Stimulated activated CD8-positive, alpha-beta memory T cell treated with anti-CD3 and anti-CD28 coated beads, Interleukin-15, amount 100 ng/mL, for 24 hours (primary cell): Measurements from ENCODE around the gene MEAK7.
A peak's percentile ranks its signal among the peaks of the same experiment; 100 is the strongest.

Experiments
- DNase-seq: peaks from one replicate; pipeline ENCODE4 v3.0.0-alpha.2; 2020; ENCODE audit warnings: low read depth

MEAK7 gene

DNA sequence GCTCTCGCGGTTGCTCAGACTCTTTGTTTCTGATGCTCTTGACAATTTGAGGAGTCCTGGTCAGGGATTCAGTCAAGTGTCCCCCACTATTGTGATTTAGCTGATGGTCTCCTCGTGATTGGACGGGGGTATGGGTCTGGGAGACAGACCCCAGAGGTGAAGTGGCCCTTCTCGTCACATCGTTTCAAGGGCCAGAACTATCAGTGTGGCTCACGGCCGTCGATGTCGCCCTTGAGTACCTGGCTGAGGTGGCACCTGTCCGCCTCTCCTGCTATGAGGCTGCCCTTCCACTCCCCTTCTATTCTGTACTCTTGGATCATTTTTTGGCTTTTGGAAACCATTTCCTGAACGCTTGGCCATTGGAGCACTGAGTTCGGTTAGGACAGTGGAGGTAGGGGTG, 7.4 kb upstream of the MEAK7 start:
- DNase-seq, result no peak

DNA sequence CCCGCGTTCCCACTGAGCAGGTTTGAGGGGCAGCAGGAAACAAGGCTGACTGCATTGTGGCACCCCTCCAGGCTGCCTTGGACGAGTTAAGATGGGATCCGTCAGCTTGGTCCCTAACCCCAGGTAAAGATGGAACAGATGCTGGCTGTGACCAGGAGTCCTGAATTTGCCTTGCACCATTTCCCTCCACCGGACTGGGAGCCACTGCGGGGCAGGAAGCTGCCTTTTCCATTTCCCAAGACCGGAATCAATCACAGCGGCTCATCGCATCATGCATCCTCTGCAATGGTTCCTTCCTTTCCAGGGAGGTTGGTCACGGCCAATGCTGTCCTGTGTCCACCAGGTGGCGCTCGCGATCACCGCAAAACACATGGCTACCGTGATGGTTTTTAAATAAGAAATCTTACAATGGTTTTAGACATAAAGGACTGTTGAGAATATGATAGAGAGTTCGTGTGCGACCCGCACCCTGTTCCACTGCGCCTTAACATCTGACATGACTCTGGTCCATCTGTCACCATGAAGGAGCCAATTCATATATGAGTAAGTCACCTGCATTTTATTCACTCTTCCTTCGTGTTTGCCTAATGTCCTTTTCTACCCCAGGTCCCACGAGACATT, 6.8 kb upstream of the MEAK7 start:
- DNase-seq, result peak; percentile 68

DNA sequence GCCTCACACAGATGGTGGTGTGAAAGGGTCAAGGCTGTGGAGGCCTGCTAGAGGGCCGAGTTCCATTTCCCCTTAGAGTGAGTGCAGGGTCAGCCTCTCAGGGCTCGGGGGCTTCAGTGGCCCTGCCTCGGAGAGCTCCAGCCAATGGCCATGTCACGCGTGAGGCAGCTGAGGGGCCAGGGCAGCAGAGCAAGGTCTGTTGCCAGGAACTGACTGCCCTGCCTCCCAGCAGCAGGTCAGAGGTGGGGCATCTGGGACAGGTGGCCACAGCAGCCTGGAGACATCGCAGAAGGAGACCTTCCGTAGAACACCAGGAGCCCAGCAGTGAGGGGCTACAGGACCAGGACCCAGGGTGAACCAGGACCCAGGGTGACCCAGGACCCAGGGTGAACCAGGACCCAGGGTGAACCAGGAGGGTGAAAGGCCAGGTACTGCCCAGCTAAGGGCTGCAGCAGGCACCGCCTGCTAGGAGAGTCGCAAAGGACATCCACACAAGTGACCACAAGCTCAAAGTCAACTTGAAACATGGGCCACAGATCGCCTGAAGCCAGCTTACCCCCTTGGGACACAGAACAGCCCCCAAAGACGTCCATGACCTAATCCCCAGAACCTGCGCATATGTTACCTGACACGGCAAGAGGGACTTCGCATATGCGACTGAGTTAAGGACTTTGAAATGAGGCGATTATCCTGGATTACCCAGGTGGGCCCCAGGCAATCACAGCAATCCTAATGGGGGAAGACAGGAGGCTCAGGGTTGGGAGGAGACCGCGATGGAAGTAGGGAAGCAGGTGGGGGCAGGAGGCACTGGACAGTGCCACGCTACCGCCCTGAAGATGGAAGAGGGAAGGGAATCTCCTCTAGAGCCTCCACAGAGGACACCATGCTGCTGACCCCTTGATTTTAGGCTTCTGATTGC, 4.8 kb upstream of the MEAK7 start:
- DNase-seq, result no peak

DNA sequence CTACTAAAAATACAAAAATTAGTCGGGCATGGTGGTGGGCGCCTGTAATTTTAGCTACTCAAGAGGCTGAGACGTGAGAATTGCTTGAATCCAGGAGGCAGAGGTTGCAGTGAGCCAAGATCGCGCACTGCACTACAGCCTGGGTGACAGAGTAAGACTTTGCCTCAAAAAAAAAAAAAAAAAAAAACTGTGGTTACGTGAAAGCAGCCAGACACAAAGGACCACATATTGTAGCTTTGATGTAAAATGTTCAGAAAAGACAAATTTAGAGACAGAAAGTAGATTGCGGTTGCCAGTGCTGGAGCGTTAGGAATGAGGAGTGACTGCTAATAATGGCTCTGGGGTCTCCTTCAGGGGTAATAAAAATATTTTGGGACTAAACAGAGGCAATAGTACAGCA, 4.0 kb upstream of the MEAK7 start:
- no peak for DNase-seq

DNA sequence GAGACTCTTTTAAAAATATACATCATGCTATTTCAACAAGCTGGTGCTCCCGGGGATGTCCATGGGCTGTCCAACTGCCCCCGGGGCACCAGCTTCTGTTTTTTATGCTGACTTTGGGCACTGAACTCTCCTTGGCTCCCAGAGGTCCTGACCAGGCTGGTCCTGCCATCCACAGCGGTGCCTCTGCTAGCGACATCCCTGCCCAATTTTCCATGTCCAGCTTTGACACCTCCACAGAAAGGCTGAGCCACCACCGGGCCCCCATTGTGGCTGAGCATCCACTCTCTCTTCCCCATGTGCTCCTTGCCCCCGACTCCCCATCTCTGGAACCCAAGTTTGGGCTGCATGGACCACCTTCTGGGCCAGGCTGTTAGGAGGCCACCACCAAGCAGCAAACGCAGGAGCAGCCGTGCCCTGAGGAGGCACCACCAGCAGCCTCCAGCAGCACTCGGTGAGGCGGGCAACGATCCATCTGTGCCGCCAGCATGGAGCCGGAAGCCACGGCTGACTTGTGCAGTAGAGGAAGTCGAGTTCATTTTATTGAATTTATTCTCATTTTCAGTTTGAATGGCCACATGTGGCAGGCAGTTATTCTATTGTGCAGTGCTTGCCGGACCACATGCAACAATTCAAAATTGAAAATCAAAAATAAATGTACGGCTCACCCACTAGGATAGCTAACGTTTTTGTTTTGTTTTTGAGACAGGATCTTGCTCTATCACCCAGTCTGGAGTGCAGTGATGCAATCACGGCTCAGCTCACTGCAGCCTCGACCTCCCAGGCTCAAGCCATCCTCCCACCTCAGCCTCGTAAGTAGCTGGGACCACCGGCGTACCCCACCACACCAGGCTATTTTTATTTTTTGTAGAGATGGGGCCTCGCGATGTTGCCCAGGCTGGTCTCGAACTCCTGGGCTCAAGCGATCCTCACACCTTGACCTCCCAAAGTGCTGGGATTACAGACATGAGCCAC, 2.8 kb upstream of the MEAK7 start:
- no peak for DNase-seq

DNA sequence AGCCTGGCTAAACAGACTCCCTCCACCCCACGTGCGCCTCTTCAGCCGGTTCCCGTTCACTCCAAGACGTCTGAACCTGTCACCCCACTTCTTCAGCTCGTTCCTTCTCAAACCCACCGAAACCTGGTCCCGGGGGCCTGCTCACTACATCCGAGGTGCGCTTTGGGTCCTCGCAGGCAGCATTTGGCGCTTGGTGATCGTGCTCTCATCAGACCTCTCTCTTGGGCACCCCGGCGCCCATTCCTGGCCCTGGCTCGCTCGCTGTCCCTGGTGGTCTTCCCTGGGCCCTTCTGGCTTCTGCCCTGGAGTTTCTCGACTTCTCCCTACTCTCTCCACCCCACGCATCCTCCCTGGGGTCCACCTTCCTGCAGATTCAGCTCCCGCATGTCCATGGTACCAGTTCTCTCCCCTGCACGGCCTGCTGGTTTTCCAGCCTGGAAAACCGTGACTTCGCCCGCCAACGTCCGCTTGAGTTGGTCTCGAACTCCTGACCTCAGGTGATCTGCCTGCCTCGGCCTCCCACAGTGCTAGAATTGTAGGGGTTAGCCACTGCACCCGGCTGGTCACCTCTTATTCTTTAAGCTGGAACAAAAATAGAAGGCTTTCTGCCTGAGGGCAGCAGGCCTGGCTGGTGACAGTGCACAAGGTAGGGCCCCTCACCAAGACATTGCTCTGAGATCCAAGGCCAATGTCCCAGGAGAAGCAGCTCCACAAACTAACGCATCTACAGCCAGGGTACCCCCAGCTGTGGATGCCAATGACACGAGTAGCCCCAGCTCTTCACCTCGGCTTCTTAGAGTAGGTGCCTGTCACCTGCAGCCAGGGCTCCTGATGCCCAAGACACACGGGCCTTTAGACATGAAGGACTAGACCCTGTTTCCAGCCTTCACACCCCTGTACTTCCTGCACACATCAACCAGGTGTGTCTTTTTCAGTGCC, 1.1 kb upstream of the MEAK7 start:
- DNase-seq, result no peak

DNA sequence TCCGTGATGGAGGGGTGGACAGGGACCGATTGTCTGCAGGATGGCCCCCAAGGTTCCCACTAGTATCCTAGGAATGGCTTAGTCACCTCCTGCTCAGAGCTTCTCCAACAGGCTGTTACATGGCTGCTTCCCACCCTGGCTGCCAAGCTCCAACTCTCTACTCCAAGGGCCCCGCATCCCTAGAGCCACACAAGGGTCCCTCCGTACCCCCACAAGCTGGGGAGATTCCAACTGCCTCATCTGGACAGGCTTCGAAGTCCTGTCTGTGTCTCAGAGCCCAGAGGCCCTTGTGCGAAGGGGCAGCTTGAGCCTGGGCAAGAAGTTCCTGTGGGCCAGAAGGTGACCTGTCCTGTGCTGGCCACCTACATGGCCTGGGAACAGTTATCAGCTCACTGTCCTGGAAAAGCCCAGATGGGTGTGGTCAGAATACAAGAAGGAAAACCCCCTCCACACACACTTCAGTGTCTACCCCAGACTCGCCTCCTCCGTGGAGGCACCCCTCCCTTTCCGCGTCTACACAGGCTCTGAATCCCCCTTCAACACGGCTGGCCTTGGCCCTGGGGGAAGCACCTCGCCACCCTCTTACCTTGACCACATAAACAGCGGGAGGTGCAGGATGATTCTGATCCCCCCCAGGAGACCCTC, 586 bp downstream of the MEAK7 start:
- DNase-seq, result no peak

DNA sequence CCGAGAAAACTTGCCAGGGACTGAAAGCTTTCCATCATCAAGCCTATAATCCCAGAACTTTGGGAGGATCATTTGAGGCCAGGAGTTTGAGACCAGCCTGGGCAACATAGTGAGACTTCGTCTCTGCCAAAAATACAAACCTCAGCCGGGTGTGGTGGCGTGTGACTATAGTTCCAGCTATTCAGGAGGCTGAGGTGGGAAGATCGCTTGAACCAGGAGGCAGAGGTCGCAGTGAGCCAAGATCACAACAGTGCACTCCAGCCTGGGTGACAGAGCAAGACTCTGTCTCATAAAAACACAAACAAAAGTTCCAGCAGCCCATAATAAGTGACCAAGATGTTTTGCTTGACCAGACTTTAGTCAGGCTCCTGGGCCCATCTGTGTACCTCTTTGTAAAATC, 1.9 kb downstream of the MEAK7 start:
- DNase-seq, result no peak

DNA sequence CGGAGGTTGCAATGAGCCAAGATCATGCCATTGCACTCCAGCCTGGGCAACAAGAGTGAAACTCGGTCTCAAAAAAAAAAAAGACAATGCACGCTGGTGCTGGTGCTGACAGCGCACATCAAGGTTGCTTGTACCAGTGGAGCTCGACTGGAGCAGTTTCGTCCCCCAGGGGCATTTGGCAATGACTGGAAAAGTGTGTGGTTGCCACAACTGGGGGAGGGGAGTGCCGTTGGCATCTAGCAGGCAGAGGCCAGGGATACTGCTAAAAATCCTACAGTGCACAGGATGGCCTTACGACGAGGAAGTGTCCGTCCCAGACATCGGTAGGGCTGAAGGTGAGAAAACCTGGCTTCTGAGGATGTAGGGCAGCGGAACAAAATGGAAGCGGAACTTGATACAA, 2.4 kb downstream of the MEAK7 start:
- no peak for DNase-seq

DNA sequence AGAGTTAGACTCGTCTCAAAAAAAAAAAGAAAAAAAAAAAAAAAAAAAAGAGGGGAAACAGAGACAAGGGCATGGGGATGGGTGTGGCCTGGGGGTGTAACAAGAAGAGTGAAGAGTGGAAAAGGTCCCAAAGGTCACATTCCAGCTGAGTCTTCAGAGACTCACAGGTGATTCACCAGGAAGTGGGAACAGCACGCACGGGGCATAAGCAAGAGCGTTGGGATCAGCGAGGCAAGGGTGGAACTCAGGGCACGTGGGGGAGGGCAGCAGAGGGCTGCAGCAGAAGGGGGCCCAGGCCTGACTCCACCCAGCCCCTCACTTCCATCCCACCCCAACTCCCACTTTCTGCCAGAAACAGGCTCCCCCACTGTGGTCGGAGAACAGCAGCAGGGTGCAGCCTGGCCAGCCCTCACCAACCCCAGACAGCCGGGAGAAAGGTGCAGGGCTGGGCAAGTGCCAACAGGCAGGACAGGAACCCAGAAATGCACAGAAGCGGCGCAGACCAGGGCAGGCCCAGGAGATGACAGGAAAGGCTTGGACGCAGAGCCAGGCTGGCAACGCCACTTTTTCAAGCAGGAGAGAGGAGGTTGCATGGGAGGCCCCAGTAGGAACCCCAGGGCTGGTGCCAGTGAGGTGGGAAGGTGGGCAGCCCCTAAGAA, 3.3 kb downstream of the MEAK7 start:
- no peak for DNase-seq

DNA sequence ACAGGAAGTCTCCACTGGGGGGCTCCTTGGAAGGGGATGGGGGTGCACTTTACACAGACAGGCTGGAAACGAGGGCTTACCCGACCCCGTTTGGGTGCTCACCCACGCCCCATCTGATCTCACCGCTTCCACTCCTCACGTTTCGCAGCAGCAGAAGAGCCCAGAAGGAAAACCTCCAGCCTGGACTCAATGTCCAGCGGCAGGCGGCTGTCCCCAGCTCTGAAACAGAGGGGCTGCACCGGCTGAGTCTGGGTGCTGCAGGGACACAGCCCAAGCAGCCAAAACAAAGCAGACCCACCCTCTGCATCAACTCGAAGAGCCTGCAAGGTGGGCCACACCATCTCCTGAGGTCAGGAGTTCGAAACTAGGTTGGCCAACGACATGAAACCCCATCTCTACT, 3.9 kb downstream of the MEAK7 start:
- DNase-seq, result no peak

DNA sequence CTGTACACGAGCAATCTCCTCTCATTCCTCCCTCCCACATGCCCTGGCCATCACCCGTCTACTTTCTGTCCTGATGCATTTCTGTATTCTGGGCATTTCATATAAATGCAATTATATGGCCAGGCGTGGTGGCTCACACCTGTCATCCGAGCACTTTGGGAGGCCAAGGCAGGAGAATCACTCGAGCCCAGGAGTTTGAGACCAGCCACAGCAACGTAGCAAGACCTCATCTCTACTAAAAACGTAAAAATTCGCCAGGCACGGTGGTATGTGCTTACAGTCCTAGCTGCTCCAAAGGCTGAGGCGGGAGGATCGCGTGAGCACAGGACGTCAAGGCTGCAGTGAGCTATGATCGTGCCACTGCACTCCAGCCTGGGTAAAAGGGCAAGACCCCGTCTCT, 4.8 kb downstream of the MEAK7 start:
- no peak for DNase-seq

DNA sequence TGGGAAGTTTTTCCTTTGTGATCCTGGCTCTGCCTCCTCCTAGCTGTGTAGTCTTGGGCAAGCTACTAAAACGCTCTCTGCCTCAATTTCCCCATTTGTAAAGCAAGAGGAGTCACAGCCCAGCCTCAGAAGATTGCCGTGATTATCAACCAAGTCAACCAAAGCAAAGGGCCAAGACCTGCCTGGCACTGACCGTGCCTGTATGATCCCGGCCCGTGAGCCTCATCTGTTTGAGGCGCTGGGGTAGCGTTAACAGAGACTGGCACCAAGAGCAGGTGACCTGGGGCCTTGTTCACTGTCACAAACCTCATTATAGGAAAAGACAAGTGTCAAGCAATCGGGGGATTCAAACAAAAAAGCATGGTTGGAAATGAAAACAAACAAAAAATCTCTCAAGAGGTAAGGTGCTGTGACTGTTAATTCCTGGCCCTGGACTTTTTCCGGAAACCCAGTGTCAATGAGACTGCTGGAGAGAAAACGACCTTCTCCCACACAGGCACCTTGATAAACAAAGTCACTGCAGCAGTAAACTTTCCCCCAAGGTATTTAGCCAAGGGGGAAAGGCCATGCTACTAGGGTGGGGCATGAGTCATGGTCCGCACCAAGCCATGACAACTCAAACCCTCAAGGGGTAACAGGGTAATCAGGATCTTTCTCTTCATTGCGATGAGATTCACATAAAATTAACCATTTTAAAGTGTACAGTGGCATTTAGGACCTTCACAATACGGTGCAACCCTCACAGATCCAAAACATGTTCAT, 5.4 kb downstream of the MEAK7 start:
- no peak for DNase-seq

DNA sequence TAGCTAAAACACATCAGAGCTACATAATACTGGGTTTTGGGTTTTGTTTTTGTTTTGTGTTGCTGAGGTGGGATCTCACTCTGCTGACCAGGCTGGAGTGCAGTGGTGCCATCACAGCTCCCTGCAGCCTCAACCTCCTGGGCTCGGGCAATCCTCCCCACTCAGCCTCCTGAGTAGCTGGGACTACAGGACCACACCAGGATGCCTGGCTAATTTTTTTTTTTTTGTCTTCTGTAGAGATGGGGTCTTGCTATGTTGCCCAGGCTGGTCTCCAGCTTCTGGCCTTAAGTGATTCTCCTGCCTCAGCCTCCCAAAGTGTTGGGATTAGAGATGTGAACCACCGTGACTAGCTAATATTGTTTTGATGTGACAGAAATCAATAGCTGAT, 6.2 kb downstream of the MEAK7 start:
- no peak for DNase-seq

DNA sequence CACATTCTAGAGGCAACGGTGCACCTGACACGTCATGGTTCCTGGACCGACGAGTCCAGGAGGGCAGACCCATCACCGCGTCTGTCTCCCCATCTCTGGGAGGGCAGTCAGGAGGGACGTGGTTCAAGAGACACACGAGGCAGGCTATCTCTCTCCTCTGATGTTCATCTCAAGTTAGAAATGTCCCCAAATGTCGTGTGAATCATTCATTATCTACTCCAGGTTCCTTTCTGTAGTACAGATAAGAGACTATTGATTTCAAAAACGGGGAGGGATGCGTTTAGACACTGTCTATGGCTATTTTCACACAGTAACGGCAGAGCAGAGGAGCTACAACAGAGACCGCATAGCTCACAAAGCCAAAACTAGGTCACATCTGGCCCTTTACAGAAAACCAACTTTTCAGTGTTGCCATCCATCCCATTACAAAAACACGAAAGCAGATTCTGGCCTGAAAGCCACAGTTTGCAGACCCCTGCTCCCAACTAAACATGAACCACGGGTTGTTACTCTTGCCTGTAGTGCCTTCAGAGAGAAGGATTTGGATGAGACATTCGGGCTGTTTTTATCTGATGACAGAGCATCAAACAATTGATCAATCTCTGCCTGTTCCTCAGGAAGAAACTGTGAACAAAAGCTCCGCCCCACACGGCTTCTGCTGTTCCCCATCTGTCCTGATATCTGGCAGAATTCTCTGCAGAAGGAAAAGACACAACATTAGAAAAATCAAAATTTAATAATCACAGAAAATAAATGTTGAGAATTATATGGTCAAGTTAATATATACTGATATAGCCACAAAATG, 6.8 kb downstream of the MEAK7 start:
- DNase-seq, result no peak

DNA sequence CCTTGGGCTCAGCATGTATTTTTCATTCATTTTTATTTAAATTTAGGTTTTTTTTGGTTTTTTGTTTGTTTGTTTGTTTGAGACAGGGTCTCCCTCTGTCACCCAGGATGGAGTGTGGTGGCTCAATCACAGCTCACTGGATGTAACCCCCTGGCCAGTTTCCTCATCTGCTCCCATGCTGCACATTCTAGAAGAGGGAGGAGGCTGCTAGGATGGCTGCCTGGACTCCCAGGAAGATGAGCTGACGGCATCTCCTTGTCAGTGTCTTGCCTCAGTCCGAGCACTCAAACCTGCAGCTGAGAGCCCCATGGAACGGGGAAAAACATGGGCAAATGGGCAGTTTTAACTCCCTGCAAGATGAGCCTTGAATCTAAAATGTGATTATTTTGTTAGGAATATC, 7.5 kb downstream of the MEAK7 start:
- DNase-seq, result no peak

DNA sequence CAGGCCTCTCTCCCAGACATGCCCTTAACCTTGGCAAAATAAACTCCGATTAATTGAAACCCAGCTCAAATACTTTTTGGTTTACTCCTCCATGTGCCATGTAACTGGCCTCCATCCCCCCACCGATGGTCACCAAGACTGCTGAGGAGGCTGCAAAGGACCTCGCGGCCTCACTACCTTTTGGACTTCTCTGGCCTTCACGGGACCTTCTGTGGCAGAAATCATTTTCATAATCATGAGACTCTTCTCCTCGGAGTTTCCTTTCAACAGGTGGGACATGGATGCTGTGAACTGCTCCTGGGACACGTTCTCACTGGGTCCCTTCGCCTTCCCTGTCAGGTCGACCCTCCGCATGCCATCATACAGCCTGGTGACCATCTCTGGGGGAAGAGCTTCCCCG, 9.0 kb downstream of the MEAK7 start:
- DNase-seq, result no peak

DNA sequence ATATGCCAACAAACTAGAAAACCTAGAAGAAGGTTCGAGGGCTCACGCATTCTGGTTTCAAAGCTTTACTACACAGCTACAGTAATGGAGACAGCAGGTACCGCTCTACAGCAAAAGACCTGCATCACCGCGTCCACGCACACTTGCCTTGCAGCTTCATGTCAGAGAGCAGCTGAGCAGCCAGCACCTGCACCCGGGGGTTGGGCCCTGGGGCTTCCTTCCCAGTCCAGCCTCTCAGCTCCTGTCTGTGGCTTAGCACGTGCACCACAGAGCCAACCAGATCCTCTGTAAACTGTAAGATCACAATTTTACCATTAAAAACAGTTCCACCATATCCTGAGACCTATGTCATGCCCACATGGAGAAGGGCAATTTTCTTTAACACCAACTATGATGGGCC, 15.3 kb downstream of the MEAK7 start:
- no peak for DNase-seq

DNA sequence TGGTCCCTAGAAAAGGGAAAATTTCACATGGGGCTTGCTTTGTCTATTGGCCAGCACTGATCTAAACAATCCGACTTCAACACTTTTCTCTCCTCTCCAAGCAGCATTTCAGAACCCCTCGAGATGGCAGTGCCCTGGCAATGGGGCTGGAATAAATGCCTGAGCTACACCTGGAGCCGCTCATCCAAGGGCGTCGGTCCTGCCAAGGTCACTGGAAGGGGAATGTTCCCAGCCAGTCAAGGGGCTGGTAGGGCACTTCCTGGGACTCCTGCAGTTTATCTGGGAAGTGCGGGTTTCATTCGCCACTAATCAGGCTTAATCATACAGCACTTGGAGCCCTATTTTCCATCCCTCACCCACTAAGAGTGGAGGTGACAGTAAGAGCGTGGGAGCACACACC, 17.1 kb downstream of the MEAK7 start:
- no peak for DNase-seq
